GDM1 (cell line): Measurements from ENCODE around the gene ETDA.
A peak's percentile ranks its signal among the peaks of the same experiment; 100 is the strongest.
"Not testable (repeated sequence)": the region's sequence is repeated elsewhere in the genome, so short reads cannot be mapped to it uniquely, and the experiment has no call there.

ENCODE experiments used
- DNase-seq: peaks from one replicate; lab custom pipeline; 2025; lab: John Stamatoyannopoulos, UW

ETDA gene

GRCh38 chrX:135252011-135252518 lies at the start of gene ETDA:
Gene ETDA, plus strand, starts transcription at chrX:135252061. Its CDS starts 1,216 bp downstream, at chrX:135253277.
- DNase-seq, result not testable (repeated sequence)

- not testable (repeated sequence) for DNase-seq
These were observed 45.4 kb upstream of the ETDA start for GRCh38 chrX:135206427-135206826.

GRCh38 chrX:135213200-135213844 lies 38.5 kb upstream of the ETDA start:
- no peak for DNase-seq

GRCh38 chrX:135245989-135246388 lies 5.9 kb upstream of the ETDA start:
- DNase-seq, result not testable (repeated sequence)

GRCh38 chrX:135256087-135256684 lies 4.3 kb downstream of the ETDA start:
- not testable (repeated sequence) for DNase-seq

- no peak for DNase-seq
These were observed 5.1 kb downstream of the ETDA start for GRCh38 chrX:135256923-135257322.

GRCh38 chrX:135257469-135257868 lies 5.6 kb downstream of the ETDA start:
- no peak for DNase-seq

GRCh38 chrX:135260976-135261375 lies 9.1 kb downstream of the ETDA start:
- not testable (repeated sequence) for DNase-seq

GRCh38 chrX:135263376-135263775 lies 11.5 kb downstream of the ETDA start:
- DNase-seq, result not testable (repeated sequence)

GRCh38 chrX:135264206-135264605 lies 12.3 kb downstream of the ETDA start:
- DNase-seq, result no peak

- DNase-seq, result no peak
These were observed 21.3 kb downstream of the ETDA start for GRCh38 chrX:135273162-135273561.

- no peak for DNase-seq
These were observed 24.1 kb downstream of the ETDA start for GRCh38 chrX:135275973-135276372.

- DNase-seq, result no peak
These were observed 35.5 kb downstream of the ETDA start for GRCh38 chrX:135287266-135287823.

GRCh38 chrX:135295238-135295943 lies 43.5 kb downstream of the ETDA start:
- DNase-seq, result peak; percentile 5

GRCh38 chrX:135295944-135296305 lies 44.1 kb downstream of the ETDA start:
- DNase-seq, result no peak

GRCh38 chrX:135302269-135302873 lies 50.5 kb downstream of the ETDA start:
- no peak for DNase-seq
